Measurements from ENCODE around the gene CELSR2.

Gene CELSR2

GRCh38 chr1:109309347-109309746 lies 60.0 kb downstream of the CELSR2 start:
- no peak for TF ChIP-seq CTCF (IDR thresholded peaks at IDR 0.05; ENCODE audit: borderline replicate concordance, insufficient read depth, low read depth, low read length)

GRCh38 chr1:109312246-109312645 lies 62.9 kb downstream of the CELSR2 start:
- no peak for TF ChIP-seq CTCF (IDR thresholded peaks at IDR 0.05; ENCODE audit: borderline replicate concordance, insufficient read depth, low read depth, low read length)
- no peak overlapping the region for H3K4me3 ChIP-seq (ENCODE audit: low read depth, low read length)

More at GRCh38 chr1:109309347-109309746, 60.0 kb downstream of the CELSR2 start:
- no peak overlapping the region for H3K4me3 ChIP-seq (ENCODE audit: low read depth, low read length)

- no peak for TF ChIP-seq CTCF (IDR thresholded peaks at IDR 0.05; ENCODE audit: borderline replicate concordance, insufficient read depth, low read depth, low read length)
- H3K4me3 ChIP-seq (ENCODE audit: low read depth, low read length): no peak overlapping the region
Measured at GRCh38 chr1:109312978-109313775, 63.8 kb downstream of the CELSR2 start.

- H3K4me3 ChIP-seq (ENCODE audit: low read depth, low read length): no peak overlapping the region
- no peak for TF ChIP-seq CTCF (IDR thresholded peaks at IDR 0.05; ENCODE audit: borderline replicate concordance, insufficient read depth, low read depth, low read length)
Measured at GRCh38 chr1:109314795-109315194, 65.5 kb downstream of the CELSR2 start.

GRCh38 chr1:109315288-109315687 lies 65.9 kb downstream of the CELSR2 start:
- no peak for TF ChIP-seq CTCF (IDR thresholded peaks at IDR 0.05; ENCODE audit: borderline replicate concordance, insufficient read depth, low read depth, low read length)
- no peak overlapping the region for H3K4me3 ChIP-seq (ENCODE audit: low read depth, low read length)

GRCh38 chr1:109316506-109316905 lies 67.2 kb downstream of the CELSR2 start:
- no peak overlapping the region for H3K4me3 ChIP-seq (ENCODE audit: low read depth, low read length)
- no peak for TF ChIP-seq CTCF (IDR thresholded peaks at IDR 0.05; ENCODE audit: borderline replicate concordance, insufficient read depth, low read depth, low read length)

- TF ChIP-seq CTCF (IDR thresholded peaks at IDR 0.05; ENCODE audit: borderline replicate concordance, insufficient read depth, low read depth, low read length): no peak
- no peak overlapping the region for H3K4me3 ChIP-seq (ENCODE audit: low read depth, low read length)
Measured at GRCh38 chr1:109319114-109319513, 69.8 kb downstream of the CELSR2 start.

All from GM12875 (cell line).